ENCODE results near the gene BARX1. TPM values are rescaled to one million over a fixed set of nuclear protein-coding genes. Genes with fewer than 3 reads are reported as not detected.

Gene BARX1
- total and polyA plus RNA-seq, 10 of the 15 experiments (the other 5 are each of a cell fraction or from before 2014, with no cell fraction given), result not detected

- WGBS (ENCODE audit: insufficient coverage, insufficient replicate concordance, low lambda C conversion rate, missing lambda C conversion rate), result 22% methylated on average over 5 of the region's 5 CpGs
- SMC1A ChIA-PET (ENCODE audit: uncharacterized antibody, unreplicated experiment), result no interaction called here
Observed at GRCh38 chr9:93976973-93977372, 21.8 kb upstream of the BARX1 start.

GRCh38 chr9:93976081-93976480, 20.9 kb upstream of the BARX1 start:
- intact Hi-C loops (cut with micrococcal nuclease; ENCODE audit: unreplicated experiment), result no loop called here
- Histone ChIP-seq H3K27me3 (replicated peaks in 1 of 2; ENCODE audit: control insufficient read depth in 2 of 2, insufficient read depth in 2 of 2, low read length in 1 of 2) (no peaks in the 10 kb centered on the region), H3K36me3 (ENCODE audit: control insufficient read depth in 2 of 2, insufficient read depth in 2 of 2, low read length in 1 of 2) (no peaks in the 10 kb centered on the region), H3K27ac (ENCODE audit: control insufficient read depth, insufficient read depth) (no peak overlapping the region), H3K9ac (ENCODE audit: control insufficient read depth, insufficient read depth, low read length) (no peak overlapping the region), H3K9me3 (replicated peaks; ENCODE audit: control insufficient read depth, insufficient read depth, low read length) (no peaks in the 10 kb centered on the region; the same call in 2 of the 3 replicates), H3K4me3 (no peak overlapping the region), H2AFZ (ENCODE audit: control insufficient read depth, low read depth, low read length) (no peak overlapping the region), H4K20me1 (ENCODE audit: control insufficient read depth, insufficient read depth) (no peaks in the 10 kb centered on the region), H3K4me2 (ENCODE audit: control insufficient read depth, insufficient read depth) (no peak overlapping the region), H3K4me1 (ENCODE audit: control insufficient read depth, insufficient read depth, low read length) (no peaks in the 10 kb centered on the region), H3K79me2 (ENCODE audit: control insufficient read depth, insufficient read depth, low read length) (no peaks in the 10 kb centered on the region)
- CTCF ChIA-PET, result no interaction called here
- RAD21 ChIA-PET (ENCODE audit: unreplicated experiment), result no interaction called here
- BruUV-seq (replicated peaks), result no TSS peak
- in situ Hi-C loops (cut with MboI), result no loop called here
- SMC1A ChIA-PET (ENCODE audit: uncharacterized antibody, unreplicated experiment), result no interaction called here
- ATAC-seq, result no peak
- FAIRE-seq, result no peak
- 71% methylated on average over 3 of the region's 3 CpGs for WGBS (ENCODE audit: insufficient coverage, insufficient replicate concordance, low lambda C conversion rate, missing lambda C conversion rate)
- DNase-seq (ENCODE audit: low read depth, low spot score), result no peak
- POLR2A ChIA-PET, result interaction anchor here (0.6 kb wide), 1 partner anchor 1033 kb away, joined by 3 read pairs; no protein-coding TSS in a partner anchor
- no peak for TF ChIP-seq CBX3 (IDR thresholded peaks at IDR 0.05; ENCODE audit: borderline replicate concordance, low read depth)
- TF ChIP-seq FOS (IDR thresholded peaks at IDR 0.05; ENCODE audit: borderline replicate concordance, extremely low read depth, insufficient read length), result no peak
- no peak for TF ChIP-seq HDGF (IDR thresholded peaks at IDR 0.05)
- TF ChIP-seq LARP7 (IDR thresholded peaks at IDR 0.05), result no peak
- TF ChIP-seq HDAC2 (IDR thresholded peaks at IDR 0.05), result no peak
- TF ChIP-seq POLR2AphosphoS5 (IDR thresholded peaks at IDR 0.05; ENCODE audit: low read length), result no peak
- TF ChIP-seq, protein P1, sequence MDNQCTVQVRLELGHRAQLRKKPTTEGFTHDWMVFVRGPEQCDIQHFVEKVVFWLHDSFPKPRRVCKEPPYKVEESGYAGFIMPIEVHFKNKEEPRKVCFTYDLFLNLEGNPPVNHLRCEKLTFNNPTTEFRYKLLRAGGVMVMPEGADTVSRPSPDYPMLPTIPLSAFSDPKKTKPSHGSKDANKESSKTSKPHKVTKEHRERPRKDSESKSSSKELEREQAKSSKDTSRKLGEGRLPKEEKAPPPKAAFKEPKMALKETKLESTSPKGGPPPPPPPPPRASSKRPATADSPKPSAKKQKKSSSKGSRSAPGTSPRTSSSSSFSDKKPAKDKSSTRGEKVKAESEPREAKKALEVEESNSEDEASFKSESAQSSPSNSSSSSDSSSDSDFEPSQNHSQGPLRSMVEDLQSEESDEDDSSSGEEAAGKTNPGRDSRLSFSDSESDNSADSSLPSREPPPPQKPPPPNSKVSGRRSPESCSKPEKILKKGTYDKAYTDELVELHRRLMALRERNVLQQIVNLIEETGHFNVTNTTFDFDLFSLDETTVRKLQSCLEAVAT (IDR thresholded peaks at IDR 0.05), result no peak
- no peak for TF ChIP-seq SIN3A (IDR thresholded peaks at IDR 0.05; ENCODE audit: low read depth, low read length)
- no peak for TF ChIP-seq GATAD2B (conservative IDR thresholded peaks at IDR 0.05; ENCODE audit: low read depth)
- no peak for TF ChIP-seq SPI1 (IDR thresholded peaks at IDR 0.05; ENCODE audit: borderline replicate concordance, insufficient read depth, low read depth, low read length)
- TF ChIP-seq FOXM1 (IDR thresholded peaks at IDR 0.05; ENCODE audit: low read depth, low read length), result no peak
- TF ChIP-seq POLR2A (IDR thresholded peaks at IDR 0.05; ENCODE audit: low read depth, low read length), result no peak
- no peak for TF ChIP-seq MTA3 (IDR thresholded peaks at IDR 0.05; ENCODE audit: borderline replicate concordance, low read length)
- no peak for TF ChIP-seq SP1 (IDR thresholded peaks at IDR 0.05; ENCODE audit: low read depth, low read length)
- TF ChIP-seq RAD21 (IDR thresholded peaks at IDR 0.05; ENCODE audit: insufficient read depth, low read depth, low read length), result no peak
- TF ChIP-seq FOXK2 (IDR thresholded peaks at IDR 0.05), result no peak

More at GRCh38 chr9:93976973-93977372, 21.8 kb upstream of the BARX1 start:
- TF ChIP-seq, protein P2, sequence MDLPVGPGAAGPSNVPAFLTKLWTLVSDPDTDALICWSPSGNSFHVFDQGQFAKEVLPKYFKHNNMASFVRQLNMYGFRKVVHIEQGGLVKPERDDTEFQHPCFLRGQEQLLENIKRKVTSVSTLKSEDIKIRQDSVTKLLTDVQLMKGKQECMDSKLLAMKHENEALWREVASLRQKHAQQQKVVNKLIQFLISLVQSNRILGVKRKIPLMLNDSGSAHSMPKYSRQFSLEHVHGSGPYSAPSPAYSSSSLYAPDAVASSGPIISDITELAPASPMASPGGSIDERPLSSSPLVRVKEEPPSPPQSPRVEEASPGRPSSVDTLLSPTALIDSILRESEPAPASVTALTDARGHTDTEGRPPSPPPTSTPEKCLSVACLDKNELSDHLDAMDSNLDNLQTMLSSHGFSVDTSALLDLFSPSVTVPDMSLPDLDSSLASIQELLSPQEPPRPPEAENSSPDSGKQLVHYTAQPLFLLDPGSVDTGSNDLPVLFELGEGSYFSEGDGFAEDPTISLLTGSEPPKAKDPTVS (IDR thresholded peaks at IDR 0.05; ENCODE audit: low read depth, low read length), result no peak
- in situ Hi-C loops (cut with MboI), result no loop called here
- H3K36me3 ChIP-seq (ENCODE audit: control insufficient read depth in 2 of 2, insufficient read depth in 2 of 2, low read length in 1 of 2), result no peaks in the 10 kb centered on the region
- no peak overlapping the region for H3K27ac ChIP-seq (ENCODE audit: control insufficient read depth, insufficient read depth)
- ChIA-PET POLR2A (no interaction called here), RAD21 (ENCODE audit: unreplicated experiment) (no interaction called here), CTCF (interaction anchor here (0.7 kb wide), 1 partner anchor 90 kb away, joined by 3 read pairs; no protein-coding TSS in a partner anchor)
- ATAC-seq (no peak), DNase-seq (ENCODE audit: low read depth, low spot score) (no peak), FAIRE-seq (no peak)
- no peaks in the 10 kb centered on the region for H3K79me2 ChIP-seq (ENCODE audit: control insufficient read depth, insufficient read depth, low read length)
- no peak overlapping the region for H3K9ac ChIP-seq (ENCODE audit: control insufficient read depth, insufficient read depth, low read length)
- intact Hi-C loops (cut with micrococcal nuclease; ENCODE audit: unreplicated experiment), result no loop called here
- no peaks in the 10 kb centered on the region for H3K27me3 ChIP-seq (replicated peaks in 1 of 2; ENCODE audit: control insufficient read depth in 2 of 2, insufficient read depth in 2 of 2, low read length in 1 of 2)
- H3K4me2 ChIP-seq (ENCODE audit: control insufficient read depth, insufficient read depth), result no peak overlapping the region
- no peak overlapping the region for H3K4me3 ChIP-seq
- H4K20me1 ChIP-seq (ENCODE audit: control insufficient read depth, insufficient read depth), result no peaks in the 10 kb centered on the region
- H3K4me1 ChIP-seq (ENCODE audit: control insufficient read depth, insufficient read depth, low read length), result no peaks in the 10 kb centered on the region
- H3K9me3 ChIP-seq (replicated peaks; ENCODE audit: control insufficient read depth, insufficient read depth, low read length), result no peaks in the 10 kb centered on the region; the same call in 2 of the 3 replicates
- BruUV-seq (replicated peaks), result no TSS peak
- H2AFZ ChIP-seq (ENCODE audit: control insufficient read depth, low read depth, low read length), result no peak overlapping the region
